HepG2 (cell line): ENCODE results near the gene DDR1. TPM values are rescaled to one million over a fixed set of nuclear protein-coding genes. Genes with fewer than 3 reads are reported as not detected.

Source experiments
- ATAC-seq: fragments of 200-7000 bp; cut with Tn5 transposase; 3 replicates; pipeline ENCODE4 v1.9.1; 2020; ENCODE audit warnings: mild to moderate bottlenecking, moderate library complexity
- BruUV-seq: library from RNA; stranded (reverse); fragments of 400-500 nt; replicated peaks from 2 replicates; lab custom pipeline; 2021; lab: Mats Ljungman, UMichigan
- CTCF ChIA-PET: fragments of 300-600 bp; formaldehyde crosslinking; extraction: SDS; loops from one replicate; lab custom pipeline; 2021; ENCODE audit warnings: low total read pairs, inconsistent platforms, low intra/inter-chr PET ratio; lab: Yijun Ruan, JAX
- POLR2A ChIA-PET: fragments of 350-600 bp; sonication (Branson Sonifier 250); formaldehyde crosslinking; loops from one replicate; lab custom pipeline; 2020; ENCODE audit warnings: antibody characterized with exemption, inconsistent platforms; lab: Yijun Ruan, JAX
- DNase-seq: peaks from one replicate; pipeline ENCODE4 v3.0.0-alpha.2; 2015; ENCODE audit warnings: low spot score
- FAIRE-seq: peaks from 3 replicates; lab custom pipeline; 2011; peaks lifted over from hg19 to GRCh38; lab: Jason Lieb, UNC
- H2AFZ ChIP-seq: one replicate; pipeline ENCODE4 v1.6.1; 2011; ENCODE audit warnings: low read length, inconsistent platforms
- H3K27ac ChIP-seq: fragments of 300-600 bp; 3 replicates; pipeline ENCODE4 v1.8.0; 2011; ENCODE audit warnings: mixed run types, mild to moderate bottlenecking, mixed read lengths, low read length, inconsistent platforms; ENCODE audit not compliant: insufficient read depth; ENCODE audit errors: extremely low read length
- H3K27me3 ChIP-seq, 2 experiments: fragments of 200-600 bp in 1 of 2; 2 replicates in 1 of 2; 3 replicates in 1 of 2; pipeline versions ENCODE4 v1.6.0 to v1.8.0; 2011; ENCODE audit warnings: low read length in 2 of 2, mild to moderate bottlenecking in 2 of 2, moderate library complexity in 2 of 2, inconsistent platforms in 1 of 2; ENCODE audit not compliant: insufficient read depth in 2 of 2, control insufficient read depth in 1 of 2
- H3K36me3 ChIP-seq, 2 experiments: fragments of 200-600 bp in 1 of 2; replicated peaks in 1 of 2; 2 replicates in 1 of 2; 3 replicates in 1 of 2; pipeline versions ENCODE4 v1.5.1 to v1.8.0; 2011; ENCODE audit warnings: low read length in 2 of 2, inconsistent platforms in 1 of 2; ENCODE audit not compliant: insufficient read depth in 2 of 2, control insufficient read depth in 1 of 2
- H3K4me1 ChIP-seq: 2 replicates; pipeline ENCODE4 v1.5.1; 2012; ENCODE audit warnings: low read length, inconsistent platforms; ENCODE audit not compliant: insufficient read depth
- H3K4me2 ChIP-seq: 2 replicates; pipeline ENCODE4 v1.6.0; 2011; ENCODE audit warnings: low read depth, low read length, inconsistent platforms
- H3K4me3 ChIP-seq, 3 experiments: fragments of 200-600 bp in 1 of 3; sonication (generic), shearing (Covaris generic) in 1 of 3; replicated peaks in 1 of 3; 2 replicates each; pipeline ENCODE4 v1.5.1; 2011 to 2016; ENCODE audit warnings: low read length in 3 of 3, inconsistent platforms in 2 of 3, low read depth in 2 of 3, mild to moderate bottlenecking in 2 of 3, control low read depth in 1 of 3, mixed read lengths in 1 of 3; ENCODE audit not compliant: insufficient read depth in 1 of 3
- H3K79me2 ChIP-seq: one replicate; pipeline ENCODE4 v1.6.1; 2011; ENCODE audit warnings: low read length, inconsistent platforms; ENCODE audit not compliant: insufficient read depth
- H3K9ac ChIP-seq: 2 replicates; pipeline ENCODE4 v1.6.0; 2011; ENCODE audit warnings: mild to moderate bottlenecking, low read depth, low read length, inconsistent platforms; ENCODE audit not compliant: insufficient read depth
- H3K9me3 ChIP-seq: 2 replicates; pipeline ENCODE4 v1.5.1; 2012; ENCODE audit warnings: mild to moderate bottlenecking, low read length
- H4K20me1 ChIP-seq: 2 replicates; pipeline ENCODE4 v1.6.0; 2011; ENCODE audit warnings: inconsistent platforms, mild to moderate bottlenecking, low read length, moderate library complexity; ENCODE audit not compliant: insufficient read depth
- SATB2 ChIP-seq: sonication (generic); formaldehyde crosslinking; IDR thresholded peaks from 2 replicates; pipeline ENCODE4 v1.5.0; 2020; ENCODE audit warnings: missing genetic modification reagents
- TEF ChIP-seq: sonication (generic); formaldehyde crosslinking; IDR thresholded peaks from 2 replicates; pipeline ENCODE4 v1.5.0; 2020; ENCODE audit warnings: missing genetic modification reagents
- ZNF350 ChIP-seq: sonication (generic); formaldehyde crosslinking; IDR thresholded peaks from 2 replicates; pipeline ENCODE4 v1.4.0; 2020; ENCODE audit warnings: mild to moderate bottlenecking, low read depth, missing genetic modification reagents, borderline replicate concordance
- ZNF546 ChIP-seq: sonication (generic); formaldehyde crosslinking; conservative IDR thresholded peaks from 2 replicates; pipeline ENCODE4 v1.8.1; 2023; ENCODE audit warnings: mild to moderate bottlenecking, missing genetic modification reagents
- WGBS: methylation state at CpG from one replicate; pipeline ENCODE4 v1.1.6; 2017; ENCODE audit warnings: low lambda C conversion rate; 5-methylcytosine and 5-hydroxymethylcytosine counted together
- in situ Hi-C: cut with HindIII; loops from 2 replicates; pipeline ENCODE4 v1.10.0; 2017; ENCODE audit warnings: low pct_unique_long_range_greater_than_20kb; ENCODE audit not compliant: extremely low pct_ligation_motif_present
- intact Hi-C: fragments of 100-400 bp; cut with micrococcal nuclease; formaldehyde crosslinking; loops from one replicate; pipeline ENCODE4 v1.10.0; 2022; ENCODE audit not compliant: unreplicated experiment
- polyA plus RNA-seq, 8 experiments: library from polyadenylated mRNA; depleted of rRNA in 3 of 8; stranded (reverse) in 7 of 8; unstranded in 1 of 8; fragments of >200 nt; fragmentation: Illumina TruSeq in 4 of 8; extraction: Trizol in 4 of 8; gene quantifications; 2 replicates each; pipeline versions ENCODE4 v1.2.1 to v1.2.3, GENCODE V29; 2011 to 2016; ENCODE audit warnings: low read depth in 4 of 8, missing spikeins in 1 of 8, mixed read lengths in 1 of 8; ENCODE audit not compliant: insufficient read depth in 1 of 8
- total RNA-seq, 5 experiments: library from RNA; depleted of rRNA; stranded (reverse); fragments of >200 nt; fragmentation: Illumina TruSeq; extraction: Trizol; gene quantifications; 2 replicates each; pipeline ENCODE4 v1.2.3, GENCODE V29; 2016; ENCODE audit warnings: low read depth in 1 of 5
- TF ChIP-seq, protein P1 (sequence below): sonication (generic); formaldehyde crosslinking; IDR thresholded peaks from 2 replicates; pipeline ENCODE4 v1.5.1; 2020; ENCODE audit warnings: missing genetic modification reagents, mild to moderate bottlenecking, borderline replicate concordance
- TF ChIP-seq, protein P2 (sequence below): sonication (generic); formaldehyde crosslinking; conservative IDR thresholded peaks from 2 replicates; pipeline ENCODE4 v1.8.0; 2022; ENCODE audit warnings: mild to moderate bottlenecking, moderate library complexity, missing genetic modification reagents

DDR1 gene
- total and polyA plus RNA-seq, 2 of the 13 experiments (the other 11 are each of a cell fraction or from before 2014, with no cell fraction given) = 16.7 to 20.2 TPM

GRCh38 chr6:30881392-30882203 lies 2.7 kb upstream of the DDR1 start:
- peaks cover 12% of the 10 kb centered on the region for H3K79me2 ChIP-seq
- intact Hi-C loops (no loop called here), in situ Hi-C loops (no loop called here)
- WGBS = 38% methylated on average over 14 of the region's 14 CpGs
- peak overlapping the region; percentile 90 for H3K4me2 ChIP-seq
- H2AFZ ChIP-seq = no peak overlapping the region
- H3K27ac ChIP-seq = no peak overlapping the region
- 0 out of 2 replicates have a peak overlapping the region, but pooled peaks have one; percentile 2 for H3K9ac ChIP-seq
- ChIA-PET POLR2A (interaction anchor here (1.2 to 5.9 kb wide), 11 partner anchors 18 to 160 kb away, joined by 3 to 45 read pairs (median 5); partner anchors contain the start of genes GTF2H4, IER3 and VARS2), CTCF (interaction anchor here (1.1 kb wide), 1 partner anchor 53 kb away, joined by 3 read pairs; no protein-coding TSS in a partner anchor)
- BruUV-seq = no TSS peak
- H3K36me3 ChIP-seq = no peaks in the 10 kb centered on the region
- TF ChIP-seq, protein P1, sequence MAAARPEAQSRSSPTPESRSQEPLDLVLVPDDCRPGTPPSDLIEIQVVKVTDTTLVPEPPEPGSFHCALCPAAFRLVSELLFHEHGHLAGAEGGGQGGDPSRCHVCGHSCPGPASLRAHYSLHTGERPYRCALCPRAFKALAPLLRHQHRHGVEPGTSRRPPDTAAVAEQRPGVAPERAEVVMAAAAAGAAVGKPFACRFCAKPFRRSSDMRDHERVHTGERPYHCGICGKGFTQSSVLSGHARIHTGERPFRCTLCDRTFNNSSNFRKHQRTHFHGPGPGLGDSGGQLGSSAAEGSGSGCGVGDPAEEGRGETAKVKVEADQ (CRISPR knock-in tag) = 0 out of 2 replicates have a peak, but pooled peaks have one; percentile 5
- TF ChIP-seq, protein P2, sequence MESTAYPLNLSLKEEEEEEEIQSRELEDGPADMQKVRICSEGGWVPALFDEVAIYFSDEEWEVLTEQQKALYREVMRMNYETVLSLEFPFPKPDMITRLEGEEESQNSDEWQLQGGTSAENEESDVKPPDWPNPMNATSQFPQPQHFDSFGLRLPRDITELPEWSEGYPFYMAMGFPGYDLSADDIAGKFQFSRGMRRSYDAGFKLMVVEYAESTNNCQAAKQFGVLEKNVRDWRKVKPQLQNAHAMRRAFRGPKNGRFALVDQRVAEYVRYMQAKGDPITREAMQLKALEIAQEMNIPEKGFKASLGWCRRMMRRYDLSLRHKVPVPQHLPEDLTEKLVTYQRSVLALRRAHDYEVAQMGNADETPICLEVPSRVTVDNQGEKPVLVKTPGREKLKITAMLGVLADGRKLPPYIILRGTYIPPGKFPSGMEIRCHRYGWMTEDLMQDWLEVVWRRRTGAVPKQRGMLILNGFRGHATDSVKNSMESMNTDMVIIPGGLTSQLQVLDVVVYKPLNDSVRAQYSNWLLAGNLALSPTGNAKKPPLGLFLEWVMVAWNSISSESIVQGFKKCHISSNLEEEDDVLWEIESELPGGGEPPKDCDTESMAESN (CRISPR knock-in tag) = no peak
- TF ChIP-seq TEF (CRISPR knock-in tag) (no peak), SATB2 (CRISPR knock-in tag) (no peak), ZNF546 (CRISPR knock-in tag) (0 out of 2 replicates have a peak, but pooled peaks have one; percentile 2), ZNF350 (CRISPR knock-in tag) (0 out of 2 replicates have a peak, but pooled peaks have one; percentile 9)
- H3K27me3 ChIP-seq = peaks cover 6 to 34% of the 10 kb centered on the region in 2 experiments
- H3K4me1 ChIP-seq = peaks cover 71% of the 10 kb centered on the region
- no peak for DNase-seq
- peak overlapping the region in 1 of 3 experiments; percentile 91; a peak in 3 of 6 replicates for H3K4me3 ChIP-seq
- no peak for FAIRE-seq
- no peak for ATAC-seq
- H3K9me3 ChIP-seq = no peaks in the 10 kb centered on the region
- H4K20me1 ChIP-seq = peaks cover 2% of the 10 kb centered on the region; the same call in 1 of the 2 replicates
